GM21529 (cell line): ENCODE results near the gene ITGB7.
A peak's percentile ranks its signal among the peaks of the same experiment; 100 is the strongest.

Experiments used
- ATAC-seq: cut with Tn5 transposase; IDR thresholded peaks from one replicate; pipeline ENCODE4 v1.9.1; 2021; ENCODE audit not compliant: unreplicated experiment

The ITGB7 gene

GRCh38 chr12:53231671-53231920 is 24.5 kb upstream of the ITGB7 start:
- no peak for ATAC-seq

GRCh38 chr12:53230108-53230845 is 23.2 kb upstream of the ITGB7 start:
- ATAC-seq = no peak

- no peak for ATAC-seq
These were observed 22.4 kb upstream of the ITGB7 start for GRCh38 chr12:53229454-53229853.

- no peak for ATAC-seq
These were observed 20.8 kb upstream of the ITGB7 start for GRCh38 chr12:53227836-53228235.

- no peak for ATAC-seq
These were observed 20.3 kb upstream of the ITGB7 start for GRCh38 chr12:53227341-53227740.

- ATAC-seq = no peak
These were observed 19.8 kb upstream of the ITGB7 start for GRCh38 chr12:53226815-53227214.

GRCh38 chr12:53225635-53226424 is 18.8 kb upstream of the ITGB7 start:
- ATAC-seq = no peak

- ATAC-seq = no peak
These were observed 18.0 kb upstream of the ITGB7 start for GRCh38 chr12:53224897-53225634.

- ATAC-seq = no peak
These were observed 17.2 kb upstream of the ITGB7 start for GRCh38 chr12:53224061-53224896.

GRCh38 chr12:53223389-53224060 is 16.5 kb upstream of the ITGB7 start:
- no peak for ATAC-seq

- no peak for ATAC-seq
These were observed 15.8 kb upstream of the ITGB7 start for GRCh38 chr12:53222806-53223261.

GRCh38 chr12:53222170-53222721 is 15.2 kb upstream of the ITGB7 start:
- no peak for ATAC-seq

- ATAC-seq = peak; percentile 27
These were observed 14.4 kb upstream of the ITGB7 start for GRCh38 chr12:53221203-53222080.

GRCh38 chr12:53220694-53221202 is 13.7 kb upstream of the ITGB7 start:
- ATAC-seq = peak; percentile 53

- peak; percentile 34 for ATAC-seq
These were observed 13.1 kb upstream of the ITGB7 start for GRCh38 chr12:53219956-53220693.

GRCh38 chr12:53219292-53219955 is 12.4 kb upstream of the ITGB7 start:
- no peak for ATAC-seq

GRCh38 chr12:53218551-53219291 is 11.7 kb upstream of the ITGB7 start:
- no peak for ATAC-seq
